Erythroblast (primary cell): ENCODE measurements around the gene PTPRT.

Experiments used
- DNase-seq, 2 experiments: peaks; one replicate each; lab custom pipeline; 2025; lab: John Stamatoyannopoulos, UW
- GATA1 ChIP-seq: IDR thresholded peaks from 2 replicates; pipeline ENCODE4 v1.6.1; 2011; ENCODE audit warnings: low read depth, mild to moderate bottlenecking, control low read depth, low read length, moderate library complexity
- POLR2A ChIP-seq: IDR thresholded peaks from 2 replicates; pipeline ENCODE4 v1.6.1; 2011; ENCODE audit warnings: mild to moderate bottlenecking, low read length

PTPRT gene

GRCh38 chr20:42895020-42895419 lies 294.7 kb downstream of the PTPRT start:
- no peak for DNase-seq
- no peak for TF ChIP-seq POLR2A

GRCh38 chr20:42894483-42894882 lies 295.2 kb downstream of the PTPRT start:
- no peak for DNase-seq
- TF ChIP-seq GATA1: no peak
- no peak for TF ChIP-seq POLR2A

GRCh38 chr20:42889517-42889916 lies 300.2 kb downstream of the PTPRT start:
- DNase-seq: no peak
- no peak for TF ChIP-seq GATA1
- no peak for TF ChIP-seq POLR2A

- no peak for DNase-seq
- TF ChIP-seq GATA1 (no peak), POLR2A (no peak)
These were observed 302.4 kb downstream of the PTPRT start for GRCh38 chr20:42887281-42887680.

GRCh38 chr20:42886801-42887200 lies 302.9 kb downstream of the PTPRT start:
- no peak for TF ChIP-seq POLR2A
- no peak for TF ChIP-seq GATA1
- no peak for DNase-seq

GRCh38 chr20:42886046-42886445 lies 303.7 kb downstream of the PTPRT start:
- TF ChIP-seq POLR2A: no peak
- no peak for TF ChIP-seq GATA1
- DNase-seq: no peak

GRCh38 chr20:42875581-42875980 lies 314.1 kb downstream of the PTPRT start:
- DNase-seq: no peak
- TF ChIP-seq GATA1 (no peak), POLR2A (no peak)

- no peak for TF ChIP-seq GATA1
- no peak for TF ChIP-seq POLR2A
- DNase-seq: no peak
These were observed 316.4 kb downstream of the PTPRT start for GRCh38 chr20:42873259-42873658.

- TF ChIP-seq GATA1: no peak
- TF ChIP-seq POLR2A: no peak
These were observed 325.6 kb downstream of the PTPRT start for GRCh38 chr20:42864116-42864515.

GRCh38 chr20:42862446-42862845 lies 327.3 kb downstream of the PTPRT start:
- TF ChIP-seq POLR2A (no peak), GATA1 (no peak)
- no peak for DNase-seq

More at GRCh38 chr20:42864116-42864515, 325.6 kb downstream of the PTPRT start:
- no peak for DNase-seq

GRCh38 chr20:42857446-42857845 lies 332.3 kb downstream of the PTPRT start:
- no peak for DNase-seq
- TF ChIP-seq POLR2A (no peak), GATA1 (no peak)

GRCh38 chr20:42855896-42856295 lies 333.8 kb downstream of the PTPRT start:
- no peak for TF ChIP-seq GATA1
- TF ChIP-seq POLR2A: no peak
- no peak for DNase-seq

GRCh38 chr20:42852691-42853090 lies 337.0 kb downstream of the PTPRT start:
- TF ChIP-seq GATA1 (no peak), POLR2A (no peak)
- no peak for DNase-seq

- no peak for DNase-seq
- TF ChIP-seq POLR2A (no peak), GATA1 (no peak)
These were observed 342.8 kb downstream of the PTPRT start for GRCh38 chr20:42846784-42847490.

GRCh38 chr20:42844751-42845150 lies 345.0 kb downstream of the PTPRT start:
- DNase-seq: no peak
- TF ChIP-seq GATA1 (no peak), POLR2A (no peak)
